Stimulated activated CD4-positive, alpha-beta T cell treated with anti-CD3 and anti-CD28 coated beads, Interleukin-2, amount 100 ng/mL, for 48 hours (primary cell): ENCODE results near the gene GRHPR.
"Not testable (repeated sequence)": the region's sequence is repeated elsewhere in the genome, so short reads cannot be mapped to it uniquely, and the experiment has no call there.

ENCODE experiments used
- DNase-seq, 2 donors: peaks; one replicate each; pipeline ENCODE4 v3.0.0-alpha.2; 2020

Gene GRHPR

GRCh38 chr9:37424204-37424685, 1.7 kb downstream of the GRHPR start:
- DNase-seq: no peak

- no peak for DNase-seq
These were observed 2.3 kb downstream of the GRHPR start for GRCh38 chr9:37424686-37425297.

- no peak for DNase-seq
These were observed 2.8 kb downstream of the GRHPR start for GRCh38 chr9:37425298-37425752.

- not testable (repeated sequence) for DNase-seq
These were observed 3.9 kb downstream of the GRHPR start for GRCh38 chr9:37426431-37426830.

GRCh38 chr9:37426846-37427245, 4.3 kb downstream of the GRHPR start:
- DNase-seq: no peak

- no peak for DNase-seq
These were observed 5.8 kb downstream of the GRHPR start for GRCh38 chr9:37428345-37428744.

GRCh38 chr9:37429441-37430285, 7.2 kb downstream of the GRHPR start:
- DNase-seq: no peak

- DNase-seq: no peak
These were observed 8.5 kb downstream of the GRHPR start for GRCh38 chr9:37430841-37431597.

GRCh38 chr9:37432020-37432419, 9.5 kb downstream of the GRHPR start:
- no peak for DNase-seq

GRCh38 chr9:37433867-37434371, 11.4 kb downstream of the GRHPR start:
- no peak for DNase-seq

- no peak for DNase-seq
These were observed 14.0 kb downstream of the GRHPR start for GRCh38 chr9:37436540-37436939.

- DNase-seq: no peak
These were observed 14.5 kb downstream of the GRHPR start for GRCh38 chr9:37437010-37437409.

GRCh38 chr9:37437621-37438020, 15.1 kb downstream of the GRHPR start:
- DNase-seq: no peak

- DNase-seq: no peak
These were observed 15.9 kb downstream of the GRHPR start for GRCh38 chr9:37438359-37438758.

GRCh38 chr9:37441776-37442370, 19.4 kb downstream of the GRHPR start:
- no peak for DNase-seq

- no peak for DNase-seq
These were observed 20.1 kb downstream of the GRHPR start for GRCh38 chr9:37442556-37442955.

- DNase-seq: no peak
These were observed 21.1 kb downstream of the GRHPR start for GRCh38 chr9:37443566-37443965.

GRCh38 chr9:37444890-37445289, 22.4 kb downstream of the GRHPR start:
- no peak for DNase-seq

GRCh38 chr9:37445832-37446231, 23.3 kb downstream of the GRHPR start:
- no peak for DNase-seq

GRCh38 chr9:37446401-37446800, 23.9 kb downstream of the GRHPR start:
- no peak for DNase-seq

- no peak for DNase-seq
These were observed 24.6 kb downstream of the GRHPR start for GRCh38 chr9:37447111-37447510.

GRCh38 chr9:37449862-37450632, 27.6 kb downstream of the GRHPR start:
- no peak for DNase-seq
